ENCODE data around the gene LTA4H. TPM values are rescaled to one million over a fixed set of nuclear protein-coding genes. Genes with fewer than 3 reads are reported as not detected.
A peak's percentile ranks its signal among the peaks of the same experiment; 100 is the strongest.

LTA4H gene
- total and polyA plus RNA-seq, 10 of the 15 experiments (the other 5 are each of a cell fraction or from before 2014, with no cell fraction given) = 43.9 to 106 (median 47.3) TPM

DNA sequence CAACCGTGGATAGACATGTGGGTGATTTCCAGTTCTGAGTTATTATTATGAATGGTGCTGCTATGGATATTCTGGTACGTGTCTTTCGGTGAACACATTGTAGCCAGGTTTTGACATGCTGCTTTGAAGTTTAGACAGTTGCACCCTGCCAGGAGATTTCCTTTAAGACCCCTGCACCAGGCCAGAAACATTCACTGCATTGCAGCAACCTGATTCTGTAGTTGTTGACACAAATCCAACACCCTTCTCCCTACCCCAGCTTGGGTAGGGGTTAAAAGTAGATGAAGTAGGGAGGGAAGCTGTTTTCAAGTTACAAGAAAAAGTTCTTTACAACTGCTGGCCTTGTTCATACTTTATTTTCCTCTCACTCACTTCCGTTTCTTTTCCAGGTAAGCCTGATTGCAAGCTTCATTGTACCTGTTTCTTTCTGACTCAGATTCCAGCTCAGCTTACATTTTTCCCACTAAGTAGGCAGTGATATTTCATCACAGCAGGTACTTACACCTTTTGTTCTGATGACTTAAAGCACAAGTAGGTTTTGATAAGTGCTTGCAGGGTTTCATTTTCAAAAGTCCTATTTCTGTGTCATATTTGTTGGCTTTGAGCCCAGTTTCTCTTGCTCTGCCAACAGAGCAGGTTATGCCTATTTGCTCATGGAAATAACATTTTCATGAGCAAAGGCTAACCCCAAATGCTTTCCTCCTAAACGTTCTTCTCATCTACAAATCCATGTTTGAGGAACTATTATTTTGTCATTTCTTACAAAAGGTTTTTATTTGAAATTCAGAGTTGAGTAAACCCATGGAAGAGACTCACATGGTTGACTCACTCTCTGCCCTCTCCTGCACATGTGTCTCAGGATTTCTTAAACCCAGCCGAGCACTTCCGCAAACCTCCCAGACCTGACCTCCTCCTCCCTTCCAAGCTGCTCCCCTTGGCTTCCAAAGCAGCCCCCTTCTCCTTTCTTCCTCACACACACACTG is 12.1 kb upstream of the LTA4H start (continued):
- TF ChIP-seq, protein P1, sequence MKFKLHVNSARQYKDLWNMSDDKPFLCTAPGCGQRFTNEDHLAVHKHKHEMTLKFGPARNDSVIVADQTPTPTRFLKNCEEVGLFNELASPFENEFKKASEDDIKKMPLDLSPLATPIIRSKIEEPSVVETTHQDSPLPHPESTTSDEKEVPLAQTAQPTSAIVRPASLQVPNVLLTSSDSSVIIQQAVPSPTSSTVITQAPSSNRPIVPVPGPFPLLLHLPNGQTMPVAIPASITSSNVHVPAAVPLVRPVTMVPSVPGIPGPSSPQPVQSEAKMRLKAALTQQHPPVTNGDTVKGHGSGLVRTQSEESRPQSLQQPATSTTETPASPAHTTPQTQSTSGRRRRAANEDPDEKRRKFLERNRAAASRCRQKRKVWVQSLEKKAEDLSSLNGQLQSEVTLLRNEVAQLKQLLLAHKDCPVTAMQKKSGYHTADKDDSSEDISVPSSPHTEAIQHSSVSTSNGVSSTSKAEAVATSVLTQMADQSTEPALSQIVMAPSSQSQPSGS (IDR thresholded peaks at IDR 0.05; ENCODE audit: low read length) = peak; percentile 51
- TF ChIP-seq JUNB (IDR thresholded peaks at IDR 0.05) (peak; percentile 74), POU2F2 (IDR thresholded peaks at IDR 0.05; ENCODE audit: borderline replicate concordance, low read depth, low read length) (no peak), WRNIP1 (IDR thresholded peaks at IDR 0.05; ENCODE audit: borderline replicate concordance, low read depth, low read length) (no peak), ATF7 (IDR thresholded peaks at IDR 0.05; ENCODE audit: low read depth) (peak; percentile 43), IKZF2 (IDR thresholded peaks at IDR 0.05) (peak; percentile 70 to 74), IKZF1 (conservative IDR thresholded peaks at IDR 0.05) (peak; percentile 68), MTA2 (IDR thresholded peaks at IDR 0.05; ENCODE audit: low read depth) (0 out of 2 replicates have a peak, but pooled peaks have one; percentile 30), ZSCAN29 (IDR thresholded peaks at IDR 0.05) (no peak), RAD51 (IDR thresholded peaks at IDR 0.05) (no peak), CREM (IDR thresholded peaks at IDR 0.05; ENCODE audit: low read depth) (0 out of 2 replicates have a peak, but pooled peaks have one; percentile 17), MEF2A (IDR thresholded peaks at IDR 0.05; ENCODE audit: insufficient read depth, low read depth, low read length) (no peak), HDAC2 (IDR thresholded peaks at IDR 0.05) (no peak), ZNF24 (IDR thresholded peaks at IDR 0.05) (0 out of 2 replicates have a peak, but pooled peaks have one; percentile 28), RBBP5 (conservative IDR thresholded peaks at IDR 0.05) (no peak), PAX5 (IDR thresholded peaks at IDR 0.05; ENCODE audit: borderline replicate concordance, low read depth, low read length) (no peak), POLR2A (IDR thresholded peaks at IDR 0.05; ENCODE audit: low read depth, low read length) (no peak), NFIC (IDR thresholded peaks at IDR 0.05; ENCODE audit: low read depth, low read length) (no peak), ZZZ3 (IDR thresholded peaks at IDR 0.05; ENCODE audit: control insufficient read depth, insufficient read length, low read depth) (no peak), MEF2B (IDR thresholded peaks at IDR 0.05; ENCODE audit: partially characterized antibody, poor library complexity, severe bottlenecking) (peak; percentile 51)
- TF ChIP-seq, protein P2, sequence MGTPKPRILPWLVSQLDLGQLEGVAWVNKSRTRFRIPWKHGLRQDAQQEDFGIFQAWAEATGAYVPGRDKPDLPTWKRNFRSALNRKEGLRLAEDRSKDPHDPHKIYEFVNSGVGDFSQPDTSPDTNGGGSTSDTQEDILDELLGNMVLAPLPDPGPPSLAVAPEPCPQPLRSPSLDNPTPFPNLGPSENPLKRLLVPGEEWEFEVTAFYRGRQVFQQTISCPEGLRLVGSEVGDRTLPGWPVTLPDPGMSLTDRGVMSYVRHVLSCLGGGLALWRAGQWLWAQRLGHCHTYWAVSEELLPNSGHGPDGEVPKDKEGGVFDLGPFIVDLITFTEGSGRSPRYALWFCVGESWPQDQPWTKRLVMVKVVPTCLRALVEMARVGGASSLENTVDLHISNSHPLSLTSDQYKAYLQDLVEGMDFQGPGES (IDR thresholded peaks at IDR 0.05) = no peak
- TF ChIP-seq, protein P3, sequence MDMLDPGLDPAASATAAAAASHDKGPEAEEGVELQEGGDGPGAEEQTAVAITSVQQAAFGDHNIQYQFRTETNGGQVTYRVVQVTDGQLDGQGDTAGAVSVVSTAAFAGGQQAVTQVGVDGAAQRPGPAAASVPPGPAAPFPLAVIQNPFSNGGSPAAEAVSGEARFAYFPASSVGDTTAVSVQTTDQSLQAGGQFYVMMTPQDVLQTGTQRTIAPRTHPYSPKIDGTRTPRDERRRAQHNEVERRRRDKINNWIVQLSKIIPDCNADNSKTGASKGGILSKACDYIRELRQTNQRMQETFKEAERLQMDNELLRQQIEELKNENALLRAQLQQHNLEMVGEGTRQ (IDR thresholded peaks at IDR 0.05; ENCODE audit: borderline replicate concordance, low read depth, low read length) = no peak

Data from GM12878 (cell line).